Loucy (cell line): ENCODE results near the gene PSAPL1.

Source experiments
- CTCF ChIP-seq: fragments of 200-600 bp; sonication (generic); conservative IDR thresholded peaks from 2 replicates; pipeline ENCODE4 v1.5.1; 2014; ENCODE audit warnings: mild to moderate bottlenecking, antibody characterized with exemption, low read length
- EZH2phosphoT487 ChIP-seq: fragments of 200-600 bp; IDR thresholded peaks from 2 replicates; pipeline ENCODE4 v1.6.1; 2018; ENCODE audit warnings: antibody characterized with exemption, mild to moderate bottlenecking, moderate library complexity, borderline replicate concordance

- TF ChIP-seq CTCF (no peak), EZH2phosphoT487 (no peak)
Measured at GRCh38 chr4:7451800-7452199, 17.1 kb upstream of the PSAPL1 start.
